Heart left ventricle (tissue), 13 donors: ENCODE results near the gene TXNRD2.

ENCODE experiments used
- POLR2A ChIP-seq, 2 donors: fragments of 450-650 bp; IDR thresholded peaks; one replicate each; pipeline ENCODE4 v1.6.1; 2017; ENCODE audit warnings: antibody characterized with exemption in 2 of 2, mild to moderate bottlenecking in 2 of 2, moderate library complexity in 2 of 2
- TF ChIP-seq, protein P1 (sequence below), 12 donors: fragments of 200-600 bp; sonication (generic) in 4 of 12; IDR thresholded peaks; one replicate each; pipeline versions ENCODE4 v1.5.0 to v1.8.0; 2018 to 2022; ENCODE audit warnings: antibody characterized with exemption in 12 of 12, mild to moderate bottlenecking in 5 of 12
- donor health status: ischemic (EF 13 %, LVEDD 7.1; RV severe dilation, severe dysfunction).
- donor health status: DM: no; HTN: yes; CAD: no.
- donor health status: DM: no; HTN: no; CAD: no.
- donor health status: ischemic (EF 25% LVEDD 6.9; RV normal size, moderate dysfunction).
- donor health status: ischemic (EF 25% LVEDD 5.7; RV mildly dilated, moderate dysfunction).
- donor health status: ischemic (EF 35%, LVEDD 5.7; RV mildly dilated, moderate dysfunction).
- donor health status: nonischemic (EF 11% LVEDD 7.7; RV severe dilation, severe dysfunction).
- donor health status: DM: yes; HTN: yes; CAD: no.
- donor health status: PGD.
- donor health status: ischemic (EF 29% LVEDD 5.4; RV normal size, mild dysfunction).
- donor health status: nonischemic (EF 23%, LVEDD 6.1; RV moderate dilation, normal function).

DNA sequence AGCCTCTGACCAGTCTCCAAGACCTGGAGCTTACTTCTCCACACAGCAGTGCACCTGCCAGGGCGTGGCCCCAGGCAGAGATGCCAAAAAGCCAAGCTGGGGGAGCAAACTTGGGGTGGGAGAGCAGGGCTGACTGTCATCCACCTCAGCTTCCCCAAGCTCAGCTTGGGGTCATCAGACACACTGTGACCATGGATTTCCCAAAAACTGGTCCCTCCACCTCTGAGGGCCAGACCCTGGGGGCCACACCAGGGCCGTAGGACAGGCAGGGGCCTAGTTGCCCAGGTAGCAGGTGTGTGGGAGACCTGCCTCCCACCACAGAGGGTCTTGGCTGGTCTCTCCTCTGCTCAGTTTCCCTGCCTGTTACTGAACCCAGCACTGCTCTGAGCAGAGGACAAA, 44.4 kb upstream of the TXNRD2 start:
- TF ChIP-seq, protein P1, sequence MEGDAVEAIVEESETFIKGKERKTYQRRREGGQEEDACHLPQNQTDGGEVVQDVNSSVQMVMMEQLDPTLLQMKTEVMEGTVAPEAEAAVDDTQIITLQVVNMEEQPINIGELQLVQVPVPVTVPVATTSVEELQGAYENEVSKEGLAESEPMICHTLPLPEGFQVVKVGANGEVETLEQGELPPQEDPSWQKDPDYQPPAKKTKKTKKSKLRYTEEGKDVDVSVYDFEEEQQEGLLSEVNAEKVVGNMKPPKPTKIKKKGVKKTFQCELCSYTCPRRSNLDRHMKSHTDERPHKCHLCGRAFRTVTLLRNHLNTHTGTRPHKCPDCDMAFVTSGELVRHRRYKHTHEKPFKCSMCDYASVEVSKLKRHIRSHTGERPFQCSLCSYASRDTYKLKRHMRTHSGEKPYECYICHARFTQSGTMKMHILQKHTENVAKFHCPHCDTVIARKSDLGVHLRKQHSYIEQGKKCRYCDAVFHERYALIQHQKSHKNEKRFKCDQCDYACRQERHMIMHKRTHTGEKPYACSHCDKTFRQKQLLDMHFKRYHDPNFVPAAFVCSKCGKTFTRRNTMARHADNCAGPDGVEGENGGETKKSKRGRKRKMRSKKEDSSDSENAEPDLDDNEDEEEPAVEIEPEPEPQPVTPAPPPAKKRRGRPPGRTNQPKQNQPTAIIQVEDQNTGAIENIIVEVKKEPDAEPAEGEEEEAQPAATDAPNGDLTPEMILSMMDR (IDR thresholded peaks at IDR 0.05): no peak
- TF ChIP-seq POLR2A (IDR thresholded peaks at IDR 0.05): no peak
